Chondrocyte (in vitro differentiated cells): Measurements from ENCODE around the gene SGMS1. TPM values are rescaled to one million over a fixed set of nuclear protein-coding genes. Genes with fewer than 3 reads are reported as not detected.

ENCODE experiments used
- DNase-seq: peaks from one replicate; pipeline ENCODE4 v3.0.0; 2021; ENCODE audit warnings: mixed read lengths, low spot score
- H3K27ac Mint-ChIP-seq: one replicate; pipeline ENCODE4 v1.8.0; 2021; ENCODE audit warnings: mild to moderate bottlenecking, moderate library complexity, mixed read lengths; ENCODE audit not compliant: unreplicated experiment
- H3K27me3 Mint-ChIP-seq: 2 replicates; pipeline ENCODE4 v1.8.0; 2021; ENCODE audit warnings: low read depth, mixed read lengths
- H3K36me3 Mint-ChIP-seq: 2 replicates; pipeline ENCODE4 v1.8.0; 2021; ENCODE audit warnings: low read depth, mixed read lengths
- H3K4me1 Mint-ChIP-seq: 2 replicates; pipeline ENCODE4 v1.8.0; 2021; ENCODE audit warnings: low read depth, mild to moderate bottlenecking, mixed read lengths
- H3K4me3 Mint-ChIP-seq: one replicate; pipeline ENCODE4 v1.8.0; 2021; ENCODE audit warnings: mild to moderate bottlenecking, moderate library complexity, mixed read lengths; ENCODE audit not compliant: unreplicated experiment
- H3K9me3 Mint-ChIP-seq: 2 replicates; pipeline ENCODE4 v1.8.0; 2021; ENCODE audit warnings: low read depth, mixed read lengths
- CTCF ChIP-seq: fragments of 200-600 bp; sonication (generic); IDR thresholded peaks from 2 replicates; pipeline ENCODE4 v1.5.0; 2021; ENCODE audit warnings: antibody characterized with exemption, mild to moderate bottlenecking, moderate library complexity
- total RNA-seq: library from RNA; stranded (reverse); gene quantifications from 3 replicates; pipeline ENCODE4 v1.2.1, GENCODE V29; 2021

Gene SGMS1
- total RNA-seq, 1 donor from 2014 or later, result 27.1 TPM

DNA sequence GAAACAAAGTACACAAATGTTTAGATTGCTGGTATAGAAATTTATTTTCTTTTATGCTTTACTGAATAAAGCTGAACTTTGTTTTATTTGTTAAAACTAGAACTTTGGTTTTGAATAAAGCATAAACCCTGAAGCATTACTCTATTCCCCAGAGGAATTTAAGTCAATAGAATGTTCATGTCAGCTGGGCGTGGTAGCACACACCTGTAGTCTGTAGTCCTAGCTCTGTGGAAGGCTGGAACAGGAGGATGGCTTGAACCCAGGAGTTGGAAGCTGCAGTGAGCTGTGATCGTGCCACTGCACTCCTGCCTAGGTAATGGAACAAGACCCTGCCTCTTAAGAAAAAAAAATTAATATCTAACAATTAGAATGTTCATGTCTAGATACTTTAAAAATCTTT, 233.5 kb downstream of the SGMS1 start:
- H3K9me3 Mint-ChIP-seq, result no peaks in the 10 kb centered on the region
- no peaks in the 10 kb centered on the region for H3K27me3 Mint-ChIP-seq
- H3K4me1 Mint-ChIP-seq, result peaks cover 19% of the 10 kb centered on the region

DNA sequence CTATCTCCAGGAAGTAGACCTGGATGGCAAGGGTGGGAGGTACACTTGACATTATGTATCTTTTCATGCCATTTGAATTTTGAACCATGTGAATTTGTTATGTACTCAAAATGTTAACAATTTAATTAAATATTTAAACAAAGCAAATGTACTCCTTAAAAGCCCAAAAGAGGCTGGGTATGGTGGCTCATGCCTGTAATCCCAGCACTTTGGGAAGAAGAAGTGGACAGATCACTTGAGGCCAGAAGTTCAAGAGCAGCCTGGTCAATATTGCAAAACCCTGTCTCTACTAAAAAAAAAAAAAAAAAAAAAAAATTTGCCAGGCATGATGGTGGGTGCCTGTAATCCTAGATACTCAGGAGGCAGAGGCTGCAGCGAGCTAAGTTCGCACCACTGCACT, 235.6 kb downstream of the SGMS1 start:
- Mint-ChIP-seq H3K27ac (no peak overlapping the region), H3K4me1 (peaks cover 10% of the 10 kb centered on the region), H3K36me3 (no peaks in the 10 kb centered on the region), H3K9me3 (no peaks in the 10 kb centered on the region), H3K27me3 (no peaks in the 10 kb centered on the region), H3K4me3 (no peak overlapping the region)
- DNase-seq, result no peak
- no peak for TF ChIP-seq CTCF

More for the DNA sequence above, 233.5 kb downstream of the SGMS1 start:
- no peak overlapping the region for H3K4me3 Mint-ChIP-seq
- no peaks in the 10 kb centered on the region for H3K36me3 Mint-ChIP-seq
- no peak for DNase-seq
- no peak overlapping the region for H3K27ac Mint-ChIP-seq
- no peak for TF ChIP-seq CTCF

DNA sequence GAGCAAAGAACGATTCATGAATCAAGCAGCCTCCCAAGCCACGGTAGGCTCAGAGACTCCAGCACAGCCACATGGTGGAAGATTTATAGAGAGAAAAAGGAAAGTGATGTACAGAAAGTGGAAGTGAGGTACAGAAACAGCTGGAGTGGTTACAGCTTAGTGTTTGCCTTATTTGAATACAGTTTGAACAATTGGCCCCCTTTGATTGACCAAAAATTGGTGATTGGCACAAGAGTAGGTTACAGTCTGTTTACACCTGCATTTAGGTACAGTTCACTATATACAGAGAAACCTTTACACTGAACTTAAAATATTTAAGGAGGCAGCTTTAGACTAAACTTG, 236.1 kb downstream of the SGMS1 start:
- no peaks in the 10 kb centered on the region for H3K9me3 Mint-ChIP-seq
- no peaks in the 10 kb centered on the region for H3K27me3 Mint-ChIP-seq
- peaks cover 8% of the 10 kb centered on the region for H3K4me1 Mint-ChIP-seq
- H3K27ac Mint-ChIP-seq, result no peak overlapping the region
- H3K4me3 Mint-ChIP-seq, result no peak overlapping the region
- DNase-seq, result no peak
- TF ChIP-seq CTCF, result no peak
- no peaks in the 10 kb centered on the region for H3K36me3 Mint-ChIP-seq

GRCh38 chr10:50387007-50387731, 236.6 kb downstream of the SGMS1 start:
- Mint-ChIP-seq H3K9me3 (no peaks in the 10 kb centered on the region), H3K4me1 (peaks cover 13% of the 10 kb centered on the region), H3K27me3 (no peaks in the 10 kb centered on the region), H3K27ac (no peak overlapping the region), H3K36me3 (no peaks in the 10 kb centered on the region), H3K4me3 (no peak overlapping the region)
- no peak for TF ChIP-seq CTCF
- no peak for DNase-seq

DNA sequence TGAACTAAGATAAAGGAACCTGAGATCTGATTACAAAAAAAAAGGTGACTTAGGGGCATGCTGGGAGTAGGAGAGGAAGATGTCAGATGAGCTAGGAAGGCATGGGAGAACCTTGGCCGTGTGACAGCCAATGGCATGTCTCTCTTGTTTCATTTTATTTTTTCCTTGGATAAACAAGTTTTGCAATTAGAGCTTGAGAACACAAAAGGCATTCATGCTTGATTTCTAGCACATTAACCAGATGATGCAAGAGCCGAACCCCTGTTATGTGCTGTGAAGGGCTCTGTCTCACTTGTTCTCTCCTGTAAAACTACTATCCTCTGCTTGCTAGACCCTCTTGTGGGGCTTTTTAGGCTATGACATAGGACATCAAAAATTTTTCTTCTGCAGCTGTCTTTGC, 238.1 kb downstream of the SGMS1 start:
- no peak for DNase-seq
- no peaks in the 10 kb centered on the region for H3K36me3 Mint-ChIP-seq
- no peaks in the 10 kb centered on the region for H3K9me3 Mint-ChIP-seq
- peaks cover 15% of the 10 kb centered on the region for H3K4me1 Mint-ChIP-seq
- H3K4me3 Mint-ChIP-seq, result no peak overlapping the region
- no peak for TF ChIP-seq CTCF
- H3K27me3 Mint-ChIP-seq, result no peaks in the 10 kb centered on the region
- H3K27ac Mint-ChIP-seq, result no peak overlapping the region
